Karpas-422 (cell line): ENCODE data around the gene ZSCAN29. TPM values are rescaled to one million over a fixed set of nuclear protein-coding genes. Genes with fewer than 3 reads are reported as not detected.

Experiments used
- DNase-seq: peaks from one replicate; pipeline ENCODE4 v3.0.0-alpha.2; 2015
- H2AFZ ChIP-seq: fragments of 200-600 bp; sonication (generic); 2 replicates; pipeline ENCODE4 v1.6.1; 2014; ENCODE audit warnings: antibody characterized with exemption, low read length, mixed read lengths
- H3K27ac ChIP-seq: fragments of 200-600 bp; sonication (generic); 2 replicates; pipeline ENCODE4 v1.5.1; 2014; ENCODE audit warnings: mild to moderate bottlenecking, low read length, moderate library complexity
- H3K27me3 ChIP-seq: fragments of 200-600 bp; sonication (generic); 2 replicates; pipeline ENCODE4 v1.6.1; 2014; ENCODE audit warnings: low read length, mixed read lengths
- H3K36me3 ChIP-seq: fragments of 200-600 bp; sonication (generic); 2 replicates; pipeline ENCODE4 v1.6.1; 2014; ENCODE audit warnings: low read length, mixed read lengths; ENCODE audit not compliant: insufficient read depth
- H3K4me1 ChIP-seq: fragments of 200-600 bp; sonication (generic); 2 replicates; pipeline ENCODE4 v1.6.1; 2014; ENCODE audit warnings: mild to moderate bottlenecking, low read length, mixed read lengths
- H3K4me2 ChIP-seq: fragments of 200-600 bp; sonication (generic); 2 replicates; pipeline ENCODE4 v1.6.1; 2014; ENCODE audit warnings: low read length, low read depth, mild to moderate bottlenecking; ENCODE audit not compliant: poor library complexity, severe bottlenecking
- H3K4me3 ChIP-seq: fragments of 200-600 bp; sonication (generic); 2 replicates; pipeline ENCODE4 v1.5.1; 2014; ENCODE audit warnings: mild to moderate bottlenecking, antibody characterized with exemption, low read length, mixed read lengths
- H3K79me2 ChIP-seq: fragments of 200-600 bp; sonication (generic); 2 replicates; pipeline ENCODE4 v1.6.1; 2014; ENCODE audit warnings: mild to moderate bottlenecking, low read length, mixed read lengths
- H3K9ac ChIP-seq: fragments of 200-600 bp; sonication (generic); 2 replicates; pipeline ENCODE4 v1.6.0; 2014; ENCODE audit warnings: low read length
- H3K9me2 ChIP-seq: fragments of 200-600 bp; sonication (generic), shearing (Covaris generic); replicated peaks from 2 replicates; pipeline ENCODE4 v1.6.0; 2014; ENCODE audit warnings: mild to moderate bottlenecking, low read length, moderate library complexity; ENCODE audit not compliant: insufficient read depth
- H3K9me3 ChIP-seq: fragments of 300-700, 200-600 bp; sonication (generic); 2 replicates; pipeline ENCODE4 v1.6.1; 2014; ENCODE audit warnings: low read length, mixed read lengths
- H4K20me1 ChIP-seq: fragments of 200-600 bp; sonication (generic); 2 replicates; pipeline ENCODE4 v1.6.1; 2014; ENCODE audit warnings: mild to moderate bottlenecking, antibody characterized with exemption, low read length, low read depth; ENCODE audit not compliant: insufficient read depth
- total RNA-seq: library from RNA; depleted of rRNA; stranded (reverse); fragments of >200 nt; shearing (Covaris generic); gene quantifications from 2 replicates; pipeline ENCODE4 v1.2.3, GENCODE V29; 2014; ENCODE audit warnings: low replicate concordance; rRNA removed

Gene ZSCAN29
- total RNA-seq, 1 experiment from 2014 or later: 43.3 TPM

- no peaks in the 10 kb centered on the region for H3K27me3 ChIP-seq
- no peak overlapping the region for H3K9ac ChIP-seq
- no peak overlapping the region for H2AFZ ChIP-seq
- H3K9me2 ChIP-seq: no peaks in the 10 kb centered on the region
- DNase-seq: no peak
- no peak overlapping the region for H3K4me3 ChIP-seq
- H3K36me3 ChIP-seq: no peaks in the 10 kb centered on the region
- no peak overlapping the region for H3K27ac ChIP-seq
- H3K4me1 ChIP-seq: no peaks in the 10 kb centered on the region
- no peaks in the 10 kb centered on the region for H3K79me2 ChIP-seq
- H3K4me2 ChIP-seq: no peak overlapping the region
- no peaks in the 10 kb centered on the region for H4K20me1 ChIP-seq
- no peaks in the 10 kb centered on the region for H3K9me3 ChIP-seq
Observed at GRCh38 chr15:43314171-43314570, 56.7 kb downstream of the ZSCAN29 start.

- Histone ChIP-seq H4K20me1 (no peaks in the 10 kb centered on the region), H3K4me1 (no peaks in the 10 kb centered on the region), H3K27ac (no peak overlapping the region), H2AFZ (no peak overlapping the region), H3K27me3 (no peaks in the 10 kb centered on the region), H3K9me3 (no peaks in the 10 kb centered on the region), H3K4me3 (no peak overlapping the region), H3K79me2 (no peaks in the 10 kb centered on the region), H3K4me2 (no peak overlapping the region), H3K9me2 (no peaks in the 10 kb centered on the region), H3K36me3 (no peaks in the 10 kb centered on the region), H3K9ac (no peak overlapping the region)
- no peak for DNase-seq
Observed at GRCh38 chr15:43312378-43312777, 58.5 kb downstream of the ZSCAN29 start.

Other genes with a start within 250 kb of the ZSCAN29 start
- gene TMEM62, start 237.5 kb downstream of the ZSCAN29 start, total RNA-seq: 45.6 and 47.8 TPM in 2 replicates
- 119 and 130 TPM in 2 replicates for gene CCNDBP1, start 185.6 kb downstream of the ZSCAN29 start, total RNA-seq
- not detected in 2 replicates for gene EPB42, start 150.0 kb downstream of the ZSCAN29 start, total RNA-seq
- not detected in 2 replicates for gene TGM5, start 104.1 kb downstream of the ZSCAN29 start, total RNA-seq
- gene TGM7, start 68.8 kb downstream of the ZSCAN29 start, total RNA-seq: not detected in 2 replicates
- 10.0 and 11.1 TPM in 2 replicates for gene LCMT2, start 40.5 kb downstream of the ZSCAN29 start, total RNA-seq
- 16.4 and 35.0 TPM in 2 replicates for gene TUBGCP4, start 58 bp upstream of the ZSCAN29 start, total RNA-seq
- 62.7 and 82.3 TPM in 2 replicates for gene TP53BP1, start 122.1 kb upstream of the ZSCAN29 start, total RNA-seq
- 1.4 and 1.8 TPM in 2 replicates for gene MAP1A, start 146.6 kb upstream of the ZSCAN29 start, total RNA-seq
- gene PPIP5K1, start 219.2 kb upstream of the ZSCAN29 start, total RNA-seq: 31.5 and 33.6 TPM in 2 replicates
- not detected in 2 replicates for gene CKMT1B, start 223.0 kb upstream of the ZSCAN29 start, total RNA-seq
- gene STRC, start 247.8 kb upstream of the ZSCAN29 start, total RNA-seq: 0.36 and 1.2 TPM in 2 replicates